SK-N-SH (cell line): ENCODE results near the gene CYTH3.

Experiments used
- EZH2phosphoT487 ChIP-seq: fragments of 200-600 bp; sonication (generic); IDR thresholded peaks from 2 replicates; pipeline ENCODE4 v1.6.1; 2017; ENCODE audit warnings: low read depth, mixed run types, mild to moderate bottlenecking, antibody characterized with exemption, moderate library complexity, borderline replicate concordance
- MEF2A ChIP-seq: IDR thresholded peaks from 2 replicates; pipeline ENCODE4 v1.4.0; 2012; ENCODE audit warnings: low read depth, borderline replicate concordance
- NRF1 ChIP-seq: IDR thresholded peaks from 2 replicates; pipeline ENCODE4 v1.6.1; 2012; ENCODE audit warnings: low read depth, mild to moderate bottlenecking, low read length
- POLR2AphosphoS5 ChIP-seq: IDR thresholded peaks from 2 replicates; pipeline ENCODE4 v1.6.1; 2012; ENCODE audit warnings: low read depth, low read length
- RAD21 ChIP-seq: IDR thresholded peaks from 2 replicates; pipeline ENCODE4 v1.6.1; 2012; ENCODE audit warnings: mild to moderate bottlenecking, low read length
- RCOR1 ChIP-seq: fragments of 150-350 bp; IDR thresholded peaks from 2 replicates; pipeline ENCODE4 v1.6.1; 2017; ENCODE audit warnings: antibody characterized with exemption, low read length
- RFX5 ChIP-seq: IDR thresholded peaks from 2 replicates; pipeline ENCODE4 v1.6.1; 2012; ENCODE audit warnings: mild to moderate bottlenecking, improper control_type of control experiment, low read length
- SMC3 ChIP-seq: IDR thresholded peaks from 2 replicates; pipeline ENCODE4 v1.6.1; 2012; ENCODE audit warnings: low read depth, low read length, improper control_type of control experiment
- TF ChIP-seq, protein P1 (sequence below): fragments of 200-600 bp; sonication (generic); IDR thresholded peaks from 2 replicates; pipeline ENCODE4 v1.6.1; 2017; ENCODE audit warnings: antibody characterized with exemption, mild to moderate bottlenecking, moderate library complexity
- TF ChIP-seq, protein P2 (sequence below): fragments of 150-350 bp; IDR thresholded peaks from 2 replicates; pipeline ENCODE4 v1.6.1; 2016; ENCODE audit warnings: mild to moderate bottlenecking, low read depth, low read length

DNA sequence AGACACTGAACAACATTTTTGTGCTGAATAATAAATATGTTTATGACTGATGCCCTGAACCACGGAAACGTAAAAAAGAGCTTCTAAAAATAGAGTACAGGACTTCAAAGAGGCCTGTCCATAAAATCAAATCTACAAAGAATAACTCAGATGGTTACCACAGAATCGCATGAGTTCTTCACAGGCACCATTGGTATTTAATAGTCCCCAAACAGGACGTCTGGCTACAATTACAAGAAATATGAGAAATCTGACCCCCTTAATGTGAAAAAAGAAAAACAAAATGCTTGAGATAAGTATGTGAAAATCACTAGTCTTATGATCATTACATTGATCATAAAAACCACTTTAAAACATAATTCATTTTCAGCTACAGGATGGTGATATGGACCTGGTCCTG lies 20.8 kb downstream of the CYTH3 start:
- TF ChIP-seq EZH2phosphoT487 (no peak), POLR2AphosphoS5 (no peak), MEF2A (no peak), RCOR1 (no peak), RAD21 (no peak), SMC3 (no peak), NRF1 (no peak), RFX5 (no peak)
- TF ChIP-seq, protein P1, sequence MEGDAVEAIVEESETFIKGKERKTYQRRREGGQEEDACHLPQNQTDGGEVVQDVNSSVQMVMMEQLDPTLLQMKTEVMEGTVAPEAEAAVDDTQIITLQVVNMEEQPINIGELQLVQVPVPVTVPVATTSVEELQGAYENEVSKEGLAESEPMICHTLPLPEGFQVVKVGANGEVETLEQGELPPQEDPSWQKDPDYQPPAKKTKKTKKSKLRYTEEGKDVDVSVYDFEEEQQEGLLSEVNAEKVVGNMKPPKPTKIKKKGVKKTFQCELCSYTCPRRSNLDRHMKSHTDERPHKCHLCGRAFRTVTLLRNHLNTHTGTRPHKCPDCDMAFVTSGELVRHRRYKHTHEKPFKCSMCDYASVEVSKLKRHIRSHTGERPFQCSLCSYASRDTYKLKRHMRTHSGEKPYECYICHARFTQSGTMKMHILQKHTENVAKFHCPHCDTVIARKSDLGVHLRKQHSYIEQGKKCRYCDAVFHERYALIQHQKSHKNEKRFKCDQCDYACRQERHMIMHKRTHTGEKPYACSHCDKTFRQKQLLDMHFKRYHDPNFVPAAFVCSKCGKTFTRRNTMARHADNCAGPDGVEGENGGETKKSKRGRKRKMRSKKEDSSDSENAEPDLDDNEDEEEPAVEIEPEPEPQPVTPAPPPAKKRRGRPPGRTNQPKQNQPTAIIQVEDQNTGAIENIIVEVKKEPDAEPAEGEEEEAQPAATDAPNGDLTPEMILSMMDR = no peak
- TF ChIP-seq, protein P2, sequence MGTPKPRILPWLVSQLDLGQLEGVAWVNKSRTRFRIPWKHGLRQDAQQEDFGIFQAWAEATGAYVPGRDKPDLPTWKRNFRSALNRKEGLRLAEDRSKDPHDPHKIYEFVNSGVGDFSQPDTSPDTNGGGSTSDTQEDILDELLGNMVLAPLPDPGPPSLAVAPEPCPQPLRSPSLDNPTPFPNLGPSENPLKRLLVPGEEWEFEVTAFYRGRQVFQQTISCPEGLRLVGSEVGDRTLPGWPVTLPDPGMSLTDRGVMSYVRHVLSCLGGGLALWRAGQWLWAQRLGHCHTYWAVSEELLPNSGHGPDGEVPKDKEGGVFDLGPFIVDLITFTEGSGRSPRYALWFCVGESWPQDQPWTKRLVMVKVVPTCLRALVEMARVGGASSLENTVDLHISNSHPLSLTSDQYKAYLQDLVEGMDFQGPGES = no peak
